ENCODE measurements around the gene INPP1. TPM values are rescaled to one million over a fixed set of nuclear protein-coding genes. Genes with fewer than 3 reads are reported as not detected.

Gene INPP1
- total and polyA plus RNA-seq, 2 of the 8 experiments (the other 6 are each of a cell fraction or from before 2014, with no cell fraction given) = 0.88 to 3.0 TPM

DNA sequence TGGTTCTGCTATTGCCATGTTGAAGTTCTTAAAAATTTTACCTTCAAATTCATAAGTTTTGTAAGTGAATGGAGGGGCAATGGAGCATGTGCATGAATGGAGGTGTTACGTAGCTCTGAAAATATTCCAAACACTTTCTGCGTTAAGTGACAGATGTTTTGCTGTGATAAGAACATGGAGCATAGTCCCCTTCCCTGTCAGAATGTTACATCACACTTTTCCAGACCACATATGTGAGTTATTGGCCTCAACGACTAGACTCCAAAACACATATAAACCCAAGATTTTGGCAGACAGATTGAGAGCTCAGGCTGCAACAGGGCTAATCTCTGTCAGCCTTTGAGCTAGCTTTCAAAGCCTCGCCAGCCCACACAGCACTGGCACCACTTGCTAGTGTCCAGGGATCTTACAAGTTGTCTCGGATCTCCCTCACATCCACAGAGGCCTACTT lies 37.6 kb downstream of the INPP1 start:
- Histone ChIP-seq H3K27ac (ENCODE audit: low read depth, low read length) (no peak overlapping the region), H2AFZ (ENCODE audit: low read length) (no peak overlapping the region), H3K23ac (ENCODE audit: insufficient read length) (no peak overlapping the region), H3K18ac (ENCODE audit: extremely low read depth, low read length) (no peak overlapping the region), H2BK15ac (ENCODE audit: low read length) (no peak overlapping the region), H4K91ac (replicated peaks; ENCODE audit: insufficient read length, low read length) (no peak overlapping the region), H3K79me1 (ENCODE audit: low read depth, low read length) (no peaks in the 10 kb centered on the region), H3K14ac (ENCODE audit: insufficient read length) (no peak overlapping the region), H3K27me3 (replicated peaks in 1 of 4; ENCODE audit: control insufficient read depth in 3 of 4, extremely low read depth in 1 of 4, insufficient read depth in 3 of 4, low read length in 3 of 4) (peaks cover 0 to 1% (median 0%) of the 10 kb centered on the region in 4 experiments; a peak in 1 of 7 replicates), H2BK20ac (ENCODE audit: low read length) (no peak overlapping the region), H3K79me2 (ENCODE audit: control insufficient read depth in 1 of 2, insufficient read depth in 2 of 2, low read length in 2 of 2) (no peaks in the 10 kb centered on the region), H4K8ac (ENCODE audit: extremely low read depth, insufficient read depth, low read length) (no peak overlapping the region), H4K5ac (ENCODE audit: insufficient read length, low read depth, low read length) (no peak overlapping the region), H3K23me2 (ENCODE audit: low read depth, low read length) (no peaks in the 10 kb centered on the region), H3K36me3 (ENCODE audit: control insufficient read depth in 2 of 4, insufficient read depth in 4 of 4, low read length in 3 of 4) (no peaks in the 10 kb centered on the region), H3K9ac (replicated peaks in 1 of 4; ENCODE audit: extremely low read depth in 1 of 4, low read depth in 3 of 4, low read length in 3 of 4) (no peak overlapping the region), H2AK5ac (ENCODE audit: low read depth, low read length) (no peak overlapping the region), H2BK5ac (ENCODE audit: low read depth, low read length) (no peak overlapping the region), H3K9me3 (ENCODE audit: insufficient read depth in 2 of 2, low read depth in 1 of 2, low read length in 1 of 2) (no peaks in the 10 kb centered on the region), H4K20me1 (replicated peaks in 1 of 2; ENCODE audit: control insufficient read depth in 1 of 2, insufficient read depth in 2 of 2, low read length in 2 of 2) (no peaks in the 10 kb centered on the region), H3K4me1 (replicated peaks in 1 of 4; ENCODE audit: control insufficient read depth in 3 of 4, insufficient read depth in 4 of 4, low read length in 3 of 4) (no peaks in the 10 kb centered on the region), H3K4me3 (ENCODE audit: extremely low read depth in 1 of 4, insufficient read depth in 2 of 4, low read depth in 3 of 4, low read length in 4 of 4) (no peak overlapping the region), H3K56ac (replicated peaks; ENCODE audit: insufficient read length, low read depth, low read length) (no peak overlapping the region), H3K4me2 (ENCODE audit: insufficient read depth in 1 of 2, low read depth in 2 of 2, low read length in 2 of 2) (no peak overlapping the region), H2BK12ac (ENCODE audit: low read depth, low read length) (no peak overlapping the region), H3K4ac (replicated peaks; ENCODE audit: insufficient read length, low read depth, low read length) (no peak overlapping the region), H2BK120ac (replicated peaks; ENCODE audit: low read depth, low read length) (no peak overlapping the region)
- POLR2A ChIA-PET (ENCODE audit: partially characterized antibody) = no interaction called here
- no peak for DNase-seq (ENCODE audit: low read depth in 1 of 2, low spot score in 2 of 2)
- FAIRE-seq = no peak
- 89% methylated on average over 5 of the region's 5 CpGs; no CpG with 5 or more reads in 1 of the 2 experiments for WGBS, 2 experiments (ENCODE audit: extremely low coverage in 1 of 2, insufficient coverage in 1 of 2, insufficient read length in 1 of 2, insufficient replicate concordance in 2 of 2, low coverage in 1 of 2, low lambda C conversion rate in 2 of 2, missing lambda C conversion rate in 1 of 2)
- CTCF ChIA-PET (ENCODE audit: partially characterized antibody) = interaction anchor here (0.6 to 2.5 kb wide), 9 partner anchors 10 to 612 kb away, joined by 3 to 9 read pairs (median 3); no protein-coding TSS in a partner anchor
- no peak for TF ChIP-seq GABPA (IDR thresholded peaks at IDR 0.05; ENCODE audit: borderline replicate concordance, insufficient read depth, low read length)
- TF ChIP-seq, protein P1, sequence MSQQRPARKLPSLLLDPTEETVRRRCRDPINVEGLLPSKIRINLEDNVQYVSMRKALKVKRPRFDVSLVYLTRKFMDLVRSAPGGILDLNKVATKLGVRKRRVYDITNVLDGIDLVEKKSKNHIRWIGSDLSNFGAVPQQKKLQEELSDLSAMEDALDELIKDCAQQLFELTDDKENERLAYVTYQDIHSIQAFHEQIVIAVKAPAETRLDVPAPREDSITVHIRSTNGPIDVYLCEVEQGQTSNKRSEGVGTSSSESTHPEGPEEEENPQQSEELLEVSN (IDR thresholded peaks at IDR 0.05) = no peak
- TF ChIP-seq CBX8 (IDR thresholded peaks at IDR 0.05; ENCODE audit: borderline replicate concordance, low read depth, low read length) = no peak
- no peak for TF ChIP-seq KDM1A (IDR thresholded peaks at IDR 0.05; ENCODE audit: borderline replicate concordance, low read length)
- no peak for TF ChIP-seq TAF7 (optimal IDR thresholded peaks at IDR 0.05; ENCODE audit: borderline replicate concordance, low read depth, low read length)
- no peak for TF ChIP-seq CHD2 (IDR thresholded peaks at IDR 0.05; ENCODE audit: low read length)
- TF ChIP-seq, protein P2, sequence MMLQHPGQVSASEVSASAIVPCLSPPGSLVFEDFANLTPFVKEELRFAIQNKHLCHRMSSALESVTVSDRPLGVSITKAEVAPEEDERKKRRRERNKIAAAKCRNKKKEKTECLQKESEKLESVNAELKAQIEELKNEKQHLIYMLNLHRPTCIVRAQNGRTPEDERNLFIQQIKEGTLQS (IDR thresholded peaks at IDR 0.05; ENCODE audit: insufficient read depth, low read depth, low read length) = no peak

Measured in H1 (cell line).